Esophagus muscularis mucosa (tissue), 4 donors: ENCODE measurements around the gene MMGT1. TPM values are rescaled to one million over a fixed set of nuclear protein-coding genes. Genes with fewer than 3 reads are reported as not detected.
A peak's percentile ranks its signal among the peaks of the same experiment; 100 is the strongest.

Experiments
- DNase-seq: peaks from one replicate; pipeline ENCODE4 v3.0.0-alpha.2; 2017; ENCODE audit errors: extremely low spot score
- H3K27ac ChIP-seq, 4 donors: fragments of 200-600 bp; sonication (generic); replicated peaks in 1 of 4; 1 replicate in 3 of 4; 2 replicates in 1 of 4; pipeline ENCODE4 v1.5.1; 2016 to 2019; ENCODE audit warnings: mild to moderate bottlenecking in 1 of 4
- H3K27me3 ChIP-seq, 4 donors: fragments of 200-600 bp; sonication (generic); one replicate each; pipeline versions ENCODE4 v1.5.1 to v1.6.0; 2016 to 2019
- H3K36me3 ChIP-seq, 4 donors: fragments of 200-600 bp; sonication (generic); one replicate each; pipeline ENCODE4 v1.5.1; 2016 to 2019
- H3K4me1 ChIP-seq, 4 donors: fragments of 200-600 bp; sonication (generic); one replicate each; pipeline ENCODE4 v1.5.1; 2016 to 2019
- H3K4me3 ChIP-seq, 4 donors: fragments of 200-600 bp; sonication (generic); 1 replicate in 2 of 4; 2 replicates in 2 of 4; pipeline ENCODE4 v1.5.1; 2016 to 2019; ENCODE audit warnings: mild to moderate bottlenecking in 4 of 4, moderate library complexity in 1 of 4
- H3K9me3 ChIP-seq, 4 donors: fragments of 200-600 bp; sonication (generic); 1 replicate in 3 of 4; 2 replicates in 1 of 4; pipeline ENCODE4 v1.5.1; 2016 to 2019
- EP300 ChIP-seq: sonication (generic); formaldehyde crosslinking; IDR thresholded peaks from one replicate; pipeline ENCODE4 v1.6.1; 2017; ENCODE audit warnings: antibody characterized with exemption
- POLR2A ChIP-seq: fragments of 450-650 bp; IDR thresholded peaks from one replicate; pipeline ENCODE4 v1.6.1; 2017; ENCODE audit warnings: antibody characterized with exemption, moderate library complexity, mild to moderate bottlenecking, low read depth
- POLR2AphosphoS5 ChIP-seq, 2 donors: sonication (generic); formaldehyde crosslinking; IDR thresholded peaks; one replicate each; pipeline ENCODE4 v1.6.1; 2017; ENCODE audit warnings: antibody characterized with exemption in 2 of 2
- WGBS: methylation state at CpG from one replicate; pipeline ENCODE4 v1.1.5; 2018; 5-methylcytosine and 5-hydroxymethylcytosine counted together
- intact Hi-C: fragments of 100-400 bp; cut with DNase I; formaldehyde crosslinking; loops from one replicate; pipeline ENCODE4 v1.15.1; 2023
- total RNA-seq, 4 donors: library from RNA; depleted of rRNA; stranded (reverse); fragments of >200 nt; gene quantifications; one replicate each; pipeline versions ENCODE4 v1.1.0 to v1.2.1, GENCODE V29; 2016
- TF ChIP-seq, protein P1 (sequence below), 3 experiments: fragments of 200-600 bp in 2 of 3; fragments of 450-650 bp in 1 of 3; sonication (generic) in 2 of 3; IDR thresholded peaks; one replicate each; pipeline ENCODE4 v1.5.1; 2017 to 2019; ENCODE audit warnings: antibody characterized with exemption in 3 of 3, mild to moderate bottlenecking in 2 of 3, moderate library complexity in 1 of 3

The MMGT1 gene
- 10 to 100 TPM; 29.0 to 37.8 (median 35.3) TPM for total RNA-seq

DNA sequence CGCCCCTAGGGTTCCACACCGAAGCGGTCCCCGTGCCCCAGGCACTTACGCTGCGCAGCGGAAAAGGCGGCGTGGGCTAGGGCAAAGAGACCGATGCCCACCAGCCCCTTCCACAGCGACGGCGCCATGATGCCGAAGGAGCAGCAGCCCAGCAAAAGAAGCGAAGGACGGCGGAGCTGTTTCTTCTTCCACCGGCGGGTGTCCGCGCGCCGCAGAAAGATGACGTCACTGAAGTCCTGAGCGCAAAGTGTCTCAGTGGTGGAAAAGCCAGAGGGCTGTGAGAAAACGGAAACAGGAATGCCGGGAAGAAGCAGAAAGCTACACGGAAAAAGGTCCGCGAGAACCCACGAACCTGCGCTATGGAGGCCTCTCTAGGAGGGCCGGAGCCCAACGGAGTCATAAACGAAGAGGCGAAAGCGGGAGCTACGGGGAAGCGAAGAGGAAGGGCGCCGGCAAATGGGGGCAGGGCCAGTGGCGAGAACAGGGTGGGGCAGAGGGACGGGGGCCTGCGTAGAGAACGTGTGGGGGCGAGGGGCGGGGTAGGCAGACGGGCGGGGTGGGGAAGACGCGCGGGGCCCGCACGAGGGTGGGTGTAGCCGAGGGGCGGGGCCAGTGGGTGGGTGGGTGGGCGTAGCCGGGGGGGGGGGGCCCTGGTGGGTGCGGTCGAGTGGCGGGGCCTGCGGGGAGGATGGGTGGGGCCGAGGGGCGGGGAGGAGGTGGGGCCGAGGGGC lies at the start of gene MMGT1:
Gene MMGT1 (minus strand): TSS at position 441 of the 731 bp plus-strand sequence. CDS start 313 bp downstream, at position 128.
- no peaks in the 10 kb centered on the region for H3K36me3 ChIP-seq

DNA sequence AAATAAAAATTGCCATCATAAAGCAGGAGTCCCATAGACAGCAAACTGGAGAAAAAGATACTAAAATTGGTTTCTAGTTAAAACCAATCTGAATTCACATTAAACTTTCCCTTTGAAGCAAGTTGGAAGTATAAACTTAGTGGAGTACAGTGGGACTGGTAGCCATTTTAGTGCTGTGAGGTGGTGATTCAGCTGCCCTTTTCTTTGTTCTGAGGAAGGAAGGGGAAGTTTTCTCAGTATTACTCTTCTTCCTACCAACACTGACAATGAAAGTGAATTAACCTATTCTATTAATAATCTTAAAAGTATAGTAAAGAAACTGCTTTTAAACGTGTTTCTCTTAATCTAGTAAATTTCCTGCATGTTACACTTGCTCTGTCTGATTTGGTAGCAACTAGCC lies 48.1 kb upstream of the MMGT1 start:
- H3K27me3 ChIP-seq, result no peaks in the 10 kb centered on the region
- TF ChIP-seq POLR2AphosphoS5 (IDR thresholded peaks at IDR 0.05) (no peak), EP300 (no peak), POLR2A (no peak)
- TF ChIP-seq, protein P1, sequence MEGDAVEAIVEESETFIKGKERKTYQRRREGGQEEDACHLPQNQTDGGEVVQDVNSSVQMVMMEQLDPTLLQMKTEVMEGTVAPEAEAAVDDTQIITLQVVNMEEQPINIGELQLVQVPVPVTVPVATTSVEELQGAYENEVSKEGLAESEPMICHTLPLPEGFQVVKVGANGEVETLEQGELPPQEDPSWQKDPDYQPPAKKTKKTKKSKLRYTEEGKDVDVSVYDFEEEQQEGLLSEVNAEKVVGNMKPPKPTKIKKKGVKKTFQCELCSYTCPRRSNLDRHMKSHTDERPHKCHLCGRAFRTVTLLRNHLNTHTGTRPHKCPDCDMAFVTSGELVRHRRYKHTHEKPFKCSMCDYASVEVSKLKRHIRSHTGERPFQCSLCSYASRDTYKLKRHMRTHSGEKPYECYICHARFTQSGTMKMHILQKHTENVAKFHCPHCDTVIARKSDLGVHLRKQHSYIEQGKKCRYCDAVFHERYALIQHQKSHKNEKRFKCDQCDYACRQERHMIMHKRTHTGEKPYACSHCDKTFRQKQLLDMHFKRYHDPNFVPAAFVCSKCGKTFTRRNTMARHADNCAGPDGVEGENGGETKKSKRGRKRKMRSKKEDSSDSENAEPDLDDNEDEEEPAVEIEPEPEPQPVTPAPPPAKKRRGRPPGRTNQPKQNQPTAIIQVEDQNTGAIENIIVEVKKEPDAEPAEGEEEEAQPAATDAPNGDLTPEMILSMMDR (IDR thresholded peaks at IDR 0.05), result no peak
- H3K36me3 ChIP-seq, result peaks cover 0 to 17% (median 9%) of the 10 kb centered on the region in 4 donors
- no peak overlapping the region for H3K27ac ChIP-seq
- 39% methylated on average over 1 of the region's 1 CpG for WGBS
- no peaks in the 10 kb centered on the region for H3K9me3 ChIP-seq
- H3K4me1 ChIP-seq, result no peaks in the 10 kb centered on the region
- DNase-seq, result no peak
- intact Hi-C loops, result loop anchor here (10.0 kb wide), 1 partner anchor 673 kb away; no protein-coding TSS in a partner anchor
- no peak overlapping the region for H3K4me3 ChIP-seq

More for the DNA sequence above, at the start of gene MMGT1:
- Histone ChIP-seq H3K4me1 (peaks cover 6 to 28% (median 21%) of the 10 kb centered on the region in 4 donors), H3K9me3 (no peaks in the 10 kb centered on the region), H3K27me3 (peaks cover 0 to 4% (median 0%) of the 10 kb centered on the region in 4 donors), H3K4me3 (peak within 1 kb of the TSS; percentile 63 to 82 (median 68)), H3K27ac (peak within 1 kb of the TSS; percentile 89 to 93 (median 92))
- peak; percentile 95 for DNase-seq
- intact Hi-C loops, result loop anchor here (5.0 kb wide), 1 partner anchor 524 kb away; the partner anchor contains the start of gene HTATSF1
- 58% methylated on average over 35 of the region's 65 CpGs for WGBS
- TF ChIP-seq EP300 (no peak), POLR2A (no peak), POLR2AphosphoS5 (IDR thresholded peaks at IDR 0.05) (peak; percentile 61 to 80)
- TF ChIP-seq, protein P1 (IDR thresholded peaks at IDR 0.05), result peak in 1 of 3 experiments; percentile 25

DNA sequence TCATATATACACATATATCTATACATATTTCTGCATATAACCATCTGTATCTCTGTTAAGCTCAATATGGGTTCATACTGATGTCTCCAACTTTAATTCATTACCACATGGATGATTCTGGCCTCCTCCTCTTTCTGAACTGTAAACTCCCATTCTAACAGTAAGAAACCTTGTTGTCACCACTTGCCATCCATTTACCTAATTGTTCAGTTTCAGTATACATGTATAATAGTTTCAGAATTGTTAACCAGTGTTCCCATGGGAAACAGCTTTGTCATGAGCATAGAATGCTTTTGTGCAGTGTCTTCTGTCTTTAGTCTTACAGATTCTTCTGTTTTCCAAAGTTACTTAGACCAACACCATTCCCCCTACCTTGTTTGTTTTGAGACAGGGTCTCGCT lies 47.4 kb upstream of the MMGT1 start:
- Histone ChIP-seq H3K9me3 (no peaks in the 10 kb centered on the region), H3K36me3 (peaks cover 0 to 21% (median 9%) of the 10 kb centered on the region in 4 donors), H3K4me3 (no peak overlapping the region), H3K4me1 (no peaks in the 10 kb centered on the region), H3K27ac (no peak overlapping the region), H3K27me3 (no peaks in the 10 kb centered on the region)
- TF ChIP-seq EP300 (no peak), POLR2AphosphoS5 (IDR thresholded peaks at IDR 0.05) (no peak), POLR2A (no peak)
- TF ChIP-seq, protein P1 (IDR thresholded peaks at IDR 0.05), result no peak
- 95% methylated on average over 1 of the region's 1 CpG for WGBS
- intact Hi-C loops, result loop anchor here (10.0 kb wide), 1 partner anchor 674 kb away; no protein-coding TSS in a partner anchor
- no peak for DNase-seq

DNA sequence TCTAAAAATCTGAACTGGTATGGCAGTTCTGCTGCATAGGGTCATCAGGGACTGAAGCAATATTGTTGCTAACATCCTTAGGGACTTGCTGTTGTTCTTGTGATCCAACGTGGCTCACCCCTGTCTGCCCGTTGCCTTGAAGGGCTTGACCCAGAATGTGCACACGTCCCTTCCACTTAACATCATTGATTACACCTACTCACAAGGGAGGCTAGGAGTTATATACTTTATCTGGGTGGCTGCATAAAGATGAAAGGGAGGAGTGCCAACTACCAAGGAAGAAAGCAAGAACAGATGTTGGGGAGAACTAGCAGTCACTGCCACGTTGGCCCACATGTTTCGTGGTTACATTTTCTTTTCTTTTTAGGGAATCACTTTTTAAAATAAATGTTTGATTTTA lies 45.4 kb upstream of the MMGT1 start:
- Histone ChIP-seq H3K27ac (no peak overlapping the region), H3K4me3 (no peak overlapping the region), H3K36me3 (peaks cover 0 to 21% (median 13%) of the 10 kb centered on the region in 4 donors), H3K4me1 (no peaks in the 10 kb centered on the region), H3K27me3 (no peaks in the 10 kb centered on the region), H3K9me3 (no peaks in the 10 kb centered on the region)
- no peak for TF ChIP-seq EP300
- TF ChIP-seq, protein P1 (IDR thresholded peaks at IDR 0.05), result no peak
- no peak for TF ChIP-seq POLR2A
- no peak for DNase-seq
- 53% methylated on average over 5 of the region's 5 CpGs for WGBS
- intact Hi-C loops, result no loop called here
